DND-41 (cell line): ENCODE measurements around the gene HNRNPH1.

Source experiments
- ATAC-seq: fragments of 200-7000 bp; cut with Tn5 transposase; 3 replicates; pipeline ENCODE4 v1.9.1; 2021; ENCODE audit warnings: low read depth; ENCODE audit not compliant: insufficient read depth
- DNase-seq: peaks from one replicate; pipeline ENCODE4 v3.0.0-alpha.2; 2020
- H2AFZ ChIP-seq: 2 replicates; pipeline ENCODE4 v1.6.0; 2012; ENCODE audit warnings: low read depth, low read length
- H3K27ac ChIP-seq: 2 replicates; pipeline ENCODE4 v1.5.1; 2012; ENCODE audit warnings: low read length, inconsistent platforms
- H3K27me3 ChIP-seq: fragments of 200-600 bp; sonication (generic); 2 replicates; pipeline ENCODE4 v1.6.0; 2012; ENCODE audit warnings: low read length, mild to moderate bottlenecking, inconsistent platforms; ENCODE audit not compliant: insufficient read depth, poor library complexity
- H3K36me3 ChIP-seq: 2 replicates; pipeline ENCODE4 v1.5.1; 2012; ENCODE audit warnings: low read length, inconsistent platforms; ENCODE audit not compliant: insufficient read depth
- H3K4me1 ChIP-seq: 2 replicates; pipeline ENCODE4 v1.5.1; 2012; ENCODE audit warnings: mild to moderate bottlenecking, low read length; ENCODE audit not compliant: insufficient read depth
- H3K4me2 ChIP-seq: 2 replicates; pipeline ENCODE4 v1.6.0; 2012; ENCODE audit warnings: mild to moderate bottlenecking, moderate library complexity, low read length, inconsistent platforms; ENCODE audit not compliant: insufficient read depth
- H3K4me3 ChIP-seq, 2 experiments: fragments of 200-600 bp in 1 of 2; shearing (Covaris generic) in 1 of 2; 2 replicates each; pipeline ENCODE4 v1.5.1; 2012 to 2016; ENCODE audit warnings: inconsistent platforms in 2 of 2, low read length in 2 of 2, mild to moderate bottlenecking in 2 of 2, low read depth in 1 of 2, moderate library complexity in 1 of 2
- H3K79me2 ChIP-seq: 2 replicates; pipeline ENCODE4 v1.6.0; 2012; ENCODE audit warnings: low read length, inconsistent platforms; ENCODE audit not compliant: insufficient read depth
- H3K9ac ChIP-seq: 2 replicates; pipeline ENCODE4 v1.6.0; 2012; ENCODE audit warnings: low read depth, mild to moderate bottlenecking, inconsistent platforms, low read length, moderate library complexity
- H3K9me3 ChIP-seq: 2 replicates; pipeline ENCODE4 v1.5.1; 2012; ENCODE audit warnings: low read length, moderate library complexity, mild to moderate bottlenecking, inconsistent platforms; ENCODE audit not compliant: insufficient read depth, severe bottlenecking
- H4K20me1 ChIP-seq: 2 replicates; pipeline ENCODE4 v1.6.0; 2012; ENCODE audit warnings: low read length; ENCODE audit not compliant: insufficient read depth
- EZH2 ChIP-seq: IDR thresholded peaks from 3 replicates; pipeline ENCODE4 v1.6.1; 2012; ENCODE audit warnings: borderline replicate concordance, low read depth, mild to moderate bottlenecking, moderate library complexity, low read length, inconsistent platforms; ENCODE audit not compliant: severe bottlenecking
- TF ChIP-seq, protein P1 (sequence below): IDR thresholded peaks from 2 replicates; pipeline ENCODE4 v1.5.1; 2012; ENCODE audit warnings: borderline replicate concordance, low read length, moderate library complexity, mild to moderate bottlenecking; ENCODE audit not compliant: poor library complexity, severe bottlenecking; ENCODE audit errors: extremely low read depth

HNRNPH1 gene

DNA sequence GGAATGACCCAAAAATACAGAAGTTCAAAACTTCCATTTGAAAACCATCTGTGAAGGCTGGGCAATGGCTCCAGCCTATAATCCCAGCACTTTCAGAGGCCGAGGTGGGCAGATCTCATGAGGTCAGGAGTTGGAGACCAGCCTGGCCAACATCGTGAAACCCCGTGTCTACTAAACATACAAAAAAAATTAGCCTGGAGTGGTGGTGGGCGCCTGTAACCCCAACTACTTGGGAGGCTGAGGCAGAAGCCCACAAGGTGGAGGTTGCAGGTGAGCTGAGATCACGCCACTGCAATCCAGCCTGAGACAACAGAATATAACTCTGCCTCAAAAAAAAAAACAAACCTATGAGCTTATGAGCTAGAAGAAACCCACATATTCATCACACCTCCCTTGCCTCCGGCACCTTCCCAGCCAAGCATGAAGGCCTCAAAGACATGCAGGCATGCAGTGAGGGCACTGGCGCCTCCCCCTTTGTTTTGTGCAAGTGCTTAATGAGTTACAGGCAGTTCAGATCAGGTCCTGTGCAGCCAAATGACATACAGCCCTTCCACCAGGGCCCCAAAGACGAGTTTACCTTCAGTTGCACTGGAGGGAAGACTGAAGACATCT, 9.9 kb downstream of the HNRNPH1 start:
- TF ChIP-seq EZH2: no peak
- TF ChIP-seq, protein P1, sequence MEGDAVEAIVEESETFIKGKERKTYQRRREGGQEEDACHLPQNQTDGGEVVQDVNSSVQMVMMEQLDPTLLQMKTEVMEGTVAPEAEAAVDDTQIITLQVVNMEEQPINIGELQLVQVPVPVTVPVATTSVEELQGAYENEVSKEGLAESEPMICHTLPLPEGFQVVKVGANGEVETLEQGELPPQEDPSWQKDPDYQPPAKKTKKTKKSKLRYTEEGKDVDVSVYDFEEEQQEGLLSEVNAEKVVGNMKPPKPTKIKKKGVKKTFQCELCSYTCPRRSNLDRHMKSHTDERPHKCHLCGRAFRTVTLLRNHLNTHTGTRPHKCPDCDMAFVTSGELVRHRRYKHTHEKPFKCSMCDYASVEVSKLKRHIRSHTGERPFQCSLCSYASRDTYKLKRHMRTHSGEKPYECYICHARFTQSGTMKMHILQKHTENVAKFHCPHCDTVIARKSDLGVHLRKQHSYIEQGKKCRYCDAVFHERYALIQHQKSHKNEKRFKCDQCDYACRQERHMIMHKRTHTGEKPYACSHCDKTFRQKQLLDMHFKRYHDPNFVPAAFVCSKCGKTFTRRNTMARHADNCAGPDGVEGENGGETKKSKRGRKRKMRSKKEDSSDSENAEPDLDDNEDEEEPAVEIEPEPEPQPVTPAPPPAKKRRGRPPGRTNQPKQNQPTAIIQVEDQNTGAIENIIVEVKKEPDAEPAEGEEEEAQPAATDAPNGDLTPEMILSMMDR: no peak
- Histone ChIP-seq H3K27ac (no peak overlapping the region), H3K4me3 (no peak overlapping the region), H3K4me1 (peaks cover 24% of the 10 kb centered on the region), H3K36me3 (peaks cover 94% of the 10 kb centered on the region), H2AFZ (no peak overlapping the region), H3K9ac (no peak overlapping the region), H3K4me2 (no peak overlapping the region), H4K20me1 (peaks cover 89% of the 10 kb centered on the region), H3K79me2 (peaks cover 66% of the 10 kb centered on the region), H3K27me3 (no peaks in the 10 kb centered on the region), H3K9me3 (no peaks in the 10 kb centered on the region)
- DNase-seq (peak; percentile 26), ATAC-seq (no peak)

DNA sequence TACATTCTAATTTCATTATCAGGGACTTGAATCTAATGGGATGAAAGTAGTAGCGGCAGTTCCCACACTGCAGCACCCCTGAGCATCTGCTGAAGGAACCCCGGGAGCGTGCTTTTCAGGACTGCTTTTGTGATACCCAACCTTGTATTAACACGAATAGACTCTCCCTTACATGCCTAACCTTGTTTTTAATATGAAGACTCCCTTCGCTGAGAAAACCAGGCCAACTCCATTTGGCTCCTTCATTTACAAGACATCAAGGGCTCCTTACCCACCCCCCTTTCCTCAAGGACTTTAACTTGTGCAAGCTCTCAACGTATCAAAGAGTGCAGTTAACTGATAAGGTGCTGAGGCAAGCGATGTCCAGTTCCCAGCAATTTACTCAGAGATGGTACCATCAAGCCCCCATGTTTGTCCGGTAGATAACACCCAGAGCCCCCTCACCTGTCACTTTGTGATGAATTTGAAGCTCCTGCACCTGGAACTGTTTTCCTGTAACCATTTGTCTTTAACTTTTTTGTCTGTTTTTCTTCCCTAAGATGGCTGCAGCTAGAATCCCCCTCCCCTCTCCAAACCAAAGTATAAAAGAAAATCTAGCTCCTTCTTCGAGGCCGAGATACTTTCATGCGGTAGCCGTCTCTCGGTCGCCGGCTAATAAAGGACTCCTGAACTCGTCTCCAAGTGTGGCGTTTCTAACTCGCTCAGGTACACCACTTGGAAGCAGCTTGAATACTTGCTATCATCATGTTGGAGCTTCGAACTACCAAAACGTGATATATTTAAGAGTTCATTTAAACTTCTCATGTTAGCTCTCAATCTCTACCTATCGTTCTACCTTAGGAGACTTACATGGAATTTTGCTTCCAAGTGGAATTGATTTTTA, 10.7 kb downstream of the HNRNPH1 start:
- peaks cover 91% of the 10 kb centered on the region for H3K36me3 ChIP-seq
- no peak overlapping the region for H3K27ac ChIP-seq

DNA sequence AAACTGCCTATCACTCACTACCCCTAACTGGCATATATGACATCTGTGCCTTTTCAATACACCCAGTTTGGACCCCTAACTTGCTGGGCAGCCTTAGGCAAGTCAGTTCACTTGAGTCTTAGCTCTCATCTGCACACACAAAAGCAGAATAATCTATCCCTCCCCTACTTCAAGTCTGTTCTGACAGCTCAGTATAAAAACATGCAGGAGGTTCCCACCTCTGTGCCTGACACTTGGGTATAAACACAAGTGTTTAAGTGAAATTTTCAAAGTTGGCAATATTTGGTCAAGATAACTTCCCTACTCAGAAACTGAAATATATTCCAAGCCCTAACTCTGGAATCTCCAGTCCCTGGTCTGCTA, 12.6 kb downstream of the HNRNPH1 start:
- peaks cover 91% of the 10 kb centered on the region for H3K36me3 ChIP-seq
- ATAC-seq (peak; percentile 3; the same call in 1 of the 3 replicates), DNase-seq (no peak)
- TF ChIP-seq, protein P1: no peak
- TF ChIP-seq EZH2: no peak
- peaks cover 12% of the 10 kb centered on the region for H3K4me1 ChIP-seq
- no peak overlapping the region for H3K4me2 ChIP-seq
- peaks cover 72% of the 10 kb centered on the region for H4K20me1 ChIP-seq
- H3K27me3 ChIP-seq: no peaks in the 10 kb centered on the region
- H3K9ac ChIP-seq: no peak overlapping the region
- no peak overlapping the region for H2AFZ ChIP-seq
- no peak overlapping the region for H3K4me3 ChIP-seq
- no peaks in the 10 kb centered on the region for H3K9me3 ChIP-seq
- H3K79me2 ChIP-seq: peaks cover 39% of the 10 kb centered on the region
- H3K27ac ChIP-seq: no peak overlapping the region

More for the DNA sequence above, 10.7 kb downstream of the HNRNPH1 start:
- H4K20me1 ChIP-seq: peaks cover 82% of the 10 kb centered on the region
- H3K9ac ChIP-seq: no peak overlapping the region
- ATAC-seq (no peak), DNase-seq (peak; percentile 30)
- H2AFZ ChIP-seq: no peak overlapping the region
- H3K79me2 ChIP-seq: peaks cover 59% of the 10 kb centered on the region
- H3K4me3 ChIP-seq: no peak overlapping the region
- TF ChIP-seq, protein P1: no peak
- no peak for TF ChIP-seq EZH2
- no peaks in the 10 kb centered on the region for H3K27me3 ChIP-seq
- no peak overlapping the region for H3K4me2 ChIP-seq
- H3K9me3 ChIP-seq: no peaks in the 10 kb centered on the region
- H3K4me1 ChIP-seq: peaks cover 18% of the 10 kb centered on the region
